Measurements from ENCODE around the gene CLTCL1. TPM values are rescaled to one million over a fixed set of nuclear protein-coding genes. Genes with fewer than 3 reads are reported as not detected.
"Not testable (repeated sequence)": the region's sequence is repeated elsewhere in the genome, so short reads cannot be mapped to it uniquely, and the experiment has no call there.

The CLTCL1 gene
- total RNA-seq, 4 donors from 2014 or later = 3.8 to 8.6 (median 5.6) TPM

DNA sequence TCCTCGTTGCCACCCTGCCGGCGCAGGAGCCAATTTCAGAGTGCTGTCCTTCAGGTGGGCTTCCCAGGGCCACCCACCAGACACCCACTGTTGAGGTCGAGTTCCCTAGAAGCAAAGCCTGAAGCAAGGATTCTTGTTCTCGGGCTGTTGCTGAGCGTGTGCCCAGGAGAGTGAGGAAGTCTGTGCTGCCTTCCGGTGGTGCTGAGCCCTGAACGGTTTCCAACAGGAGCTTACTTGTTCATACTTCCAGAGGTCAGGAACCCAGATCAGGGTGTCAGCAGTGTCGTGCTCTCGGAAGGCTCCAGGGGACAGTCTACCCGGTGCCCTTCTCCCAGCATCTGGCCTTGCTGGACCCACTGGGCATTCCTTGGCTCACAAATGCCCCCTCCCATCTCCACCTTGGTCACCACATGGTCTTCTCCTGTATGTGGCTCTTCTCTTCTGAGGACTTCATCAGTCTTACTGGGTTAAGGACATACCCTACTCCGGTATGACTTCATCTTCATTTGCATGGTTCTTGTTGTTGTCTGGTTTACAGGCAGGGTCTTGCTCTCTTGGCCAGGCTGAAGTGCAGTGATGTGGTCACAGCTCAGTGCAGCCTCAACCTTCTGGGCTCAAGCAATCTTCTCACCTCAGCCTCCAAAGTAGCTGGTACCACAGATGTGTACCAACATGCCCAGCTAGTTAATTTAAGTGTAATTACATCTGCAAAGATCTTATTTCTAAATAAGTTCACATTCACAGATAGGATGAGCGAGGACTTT, 124.2 kb downstream of the CLTCL1 start:
- Histone ChIP-seq H3K27me3 (peaks cover 72% of the 10 kb centered on the region), H3K4me1 (peaks cover 8 to 20% (median 18%) of the 10 kb centered on the region in 4 donors), H3K9me3 (no peaks in the 10 kb centered on the region), H3K36me3 (no peaks in the 10 kb centered on the region), H3K27ac (no peak overlapping the region), H3K4me3 (no peak overlapping the region)
- TF ChIP-seq POLR2A (IDR thresholded peaks at IDR 0.05) = no peak
- TF ChIP-seq, protein P1, sequence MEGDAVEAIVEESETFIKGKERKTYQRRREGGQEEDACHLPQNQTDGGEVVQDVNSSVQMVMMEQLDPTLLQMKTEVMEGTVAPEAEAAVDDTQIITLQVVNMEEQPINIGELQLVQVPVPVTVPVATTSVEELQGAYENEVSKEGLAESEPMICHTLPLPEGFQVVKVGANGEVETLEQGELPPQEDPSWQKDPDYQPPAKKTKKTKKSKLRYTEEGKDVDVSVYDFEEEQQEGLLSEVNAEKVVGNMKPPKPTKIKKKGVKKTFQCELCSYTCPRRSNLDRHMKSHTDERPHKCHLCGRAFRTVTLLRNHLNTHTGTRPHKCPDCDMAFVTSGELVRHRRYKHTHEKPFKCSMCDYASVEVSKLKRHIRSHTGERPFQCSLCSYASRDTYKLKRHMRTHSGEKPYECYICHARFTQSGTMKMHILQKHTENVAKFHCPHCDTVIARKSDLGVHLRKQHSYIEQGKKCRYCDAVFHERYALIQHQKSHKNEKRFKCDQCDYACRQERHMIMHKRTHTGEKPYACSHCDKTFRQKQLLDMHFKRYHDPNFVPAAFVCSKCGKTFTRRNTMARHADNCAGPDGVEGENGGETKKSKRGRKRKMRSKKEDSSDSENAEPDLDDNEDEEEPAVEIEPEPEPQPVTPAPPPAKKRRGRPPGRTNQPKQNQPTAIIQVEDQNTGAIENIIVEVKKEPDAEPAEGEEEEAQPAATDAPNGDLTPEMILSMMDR (IDR thresholded peaks at IDR 0.05) = no peak
- TF ChIP-seq EP300 (IDR thresholded peaks at IDR 0.05; ENCODE audit: low read depth) = no peak
- TF ChIP-seq POLR2AphosphoS5 (IDR thresholded peaks at IDR 0.05) = no peak
- intact Hi-C loops (cut with DNase I; ENCODE audit: low total_unique reads) (no loop called here), in situ Hi-C loops (cut with MboI; ENCODE audit: low pct_ligation_motif_present in 1 of 4, low pct_unique_long_range_greater_than_20kb in 1 of 4, low sequenced_read_pairs in 3 of 4) (no loop called here)
- no peak for DNase-seq
- 60 to 77% methylated on average over 1 to 13 of the region's 13 CpGs for WGBS, 2 donors (ENCODE audit: low coverage in 1 of 2)

DNA sequence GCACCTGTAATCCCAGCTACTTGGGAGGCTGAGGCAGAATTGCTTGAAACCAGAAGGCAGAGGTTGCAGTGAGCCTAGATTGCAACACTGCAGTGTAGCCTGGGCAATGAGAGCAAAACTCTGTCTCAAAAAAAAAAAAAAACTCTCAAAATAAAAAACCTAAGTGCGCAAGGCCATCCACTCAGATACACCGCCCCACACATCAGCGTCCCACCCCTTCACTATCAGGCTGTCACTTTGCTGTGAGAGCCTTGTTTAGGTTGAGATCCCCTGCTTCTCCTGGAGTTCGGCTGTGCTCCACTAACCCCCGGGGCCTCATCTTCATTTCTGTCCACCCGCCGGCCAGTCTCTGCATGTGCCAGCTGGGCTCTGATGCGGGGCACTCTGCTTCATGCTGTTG, 125.1 kb downstream of the CLTCL1 start:
- intact Hi-C loops (cut with DNase I; ENCODE audit: low total_unique reads) (no loop called here), in situ Hi-C loops (cut with MboI; ENCODE audit: low pct_ligation_motif_present in 1 of 4, low pct_unique_long_range_greater_than_20kb in 1 of 4, low sequenced_read_pairs in 3 of 4) (no loop called here)
- TF ChIP-seq EP300 (IDR thresholded peaks at IDR 0.05; ENCODE audit: low read depth) (no peak), POLR2AphosphoS5 (IDR thresholded peaks at IDR 0.05) (no peak), POLR2A (IDR thresholded peaks at IDR 0.05) (no peak)
- TF ChIP-seq, protein P1 (IDR thresholded peaks at IDR 0.05) = no peak
- DNase-seq = no peak
- Histone ChIP-seq H3K27ac (no peak overlapping the region), H3K9me3 (no peaks in the 10 kb centered on the region), H3K4me3 (no peak overlapping the region), H3K36me3 (no peaks in the 10 kb centered on the region), H3K4me1 (peaks cover 6 to 17% (median 14%) of the 10 kb centered on the region in 4 donors), H3K27me3 (peaks cover 72% of the 10 kb centered on the region)
- 79% methylated on average over 8 of the region's 8 CpGs; no CpG with 5 or more reads in 1 of the 2 donors for WGBS, 2 donors (ENCODE audit: low coverage in 1 of 2)

DNA sequence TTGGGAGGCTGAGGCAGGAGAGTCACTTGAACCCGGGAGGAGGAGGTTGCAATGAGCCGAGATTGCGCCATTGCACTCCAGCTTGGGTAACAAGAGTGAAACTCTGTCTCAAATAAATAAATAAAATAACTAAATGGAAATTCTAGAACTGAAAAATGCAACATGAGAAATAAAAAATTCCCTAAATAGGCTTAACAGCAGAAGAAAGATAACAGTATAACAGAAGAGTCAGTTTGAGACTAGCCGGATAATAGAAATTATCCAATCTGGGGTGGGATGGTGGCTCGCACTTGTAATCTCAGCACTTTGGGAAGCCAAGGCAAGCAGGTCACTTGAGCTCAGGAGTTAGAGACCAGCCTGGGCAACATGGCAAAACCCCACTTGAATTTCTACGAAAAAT, 127.1 kb downstream of the CLTCL1 start:
- 92% methylated on average over 6 of the region's 6 CpGs for WGBS, 2 donors (ENCODE audit: low coverage in 1 of 2)
- DNase-seq = no peak
- Histone ChIP-seq H3K36me3 (no peaks in the 10 kb centered on the region), H3K4me3 (no peak overlapping the region), H3K4me1 (peaks cover 3 to 5% (median 3%) of the 10 kb centered on the region in 4 donors), H3K9me3 (no peaks in the 10 kb centered on the region), H3K27me3 (peaks cover 61% of the 10 kb centered on the region), H3K27ac (no peak overlapping the region)
- TF ChIP-seq, protein P1 (IDR thresholded peaks at IDR 0.05) = no peak
- TF ChIP-seq POLR2AphosphoS5 (IDR thresholded peaks at IDR 0.05) = no peak
- TF ChIP-seq EP300 (IDR thresholded peaks at IDR 0.05; ENCODE audit: low read depth) = no peak
- TF ChIP-seq POLR2A (IDR thresholded peaks at IDR 0.05) = no peak
- intact Hi-C loops (cut with DNase I; ENCODE audit: low total_unique reads) (no loop called here), in situ Hi-C loops (cut with MboI; ENCODE audit: low pct_ligation_motif_present in 1 of 4, low pct_unique_long_range_greater_than_20kb in 1 of 4, low sequenced_read_pairs in 3 of 4) (no loop called here)

DNA sequence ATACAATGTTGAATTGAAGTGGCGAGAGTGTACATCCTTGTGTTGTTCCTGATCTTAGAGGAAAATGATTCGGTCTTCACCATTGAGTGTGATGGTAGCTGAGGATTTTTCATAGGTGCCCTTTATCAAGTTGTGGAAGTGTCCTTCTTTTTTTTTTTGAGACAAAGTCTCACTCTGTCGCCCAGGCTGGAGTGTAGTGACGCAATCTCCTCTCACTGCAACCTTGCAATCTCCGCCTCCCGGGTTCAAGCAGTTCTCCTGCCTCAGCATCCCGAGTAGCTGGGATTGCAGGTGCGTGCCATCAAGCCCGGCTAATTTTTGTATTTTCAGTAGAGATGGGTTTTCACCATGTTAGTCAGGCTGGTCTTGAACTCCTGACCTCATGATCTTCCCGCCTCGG, 132.9 kb downstream of the CLTCL1 start:
- H3K9me3 ChIP-seq; H3K4me1 ChIP-seq; in situ Hi-C loops (cut with MboI; ENCODE audit: low pct_ligation_motif_present in 1 of 4, low pct_unique_long_range_greater_than_20kb in 1 of 4, low sequenced_read_pairs in 3 of 4); H3K27ac ChIP-seq; DNase-seq; H3K36me3 ChIP-seq; H3K4me3 ChIP-seq; intact Hi-C loops (cut with DNase I; ENCODE audit: low total_unique reads): not testable (repeated sequence)
- H3K27me3 ChIP-seq = peaks cover 27% of the 10 kb centered on the region
- WGBS, 2 donors (ENCODE audit: low coverage in 1 of 2) = 80 to 85% methylated on average over 6 to 11 of the region's 11 CpGs

DNA sequence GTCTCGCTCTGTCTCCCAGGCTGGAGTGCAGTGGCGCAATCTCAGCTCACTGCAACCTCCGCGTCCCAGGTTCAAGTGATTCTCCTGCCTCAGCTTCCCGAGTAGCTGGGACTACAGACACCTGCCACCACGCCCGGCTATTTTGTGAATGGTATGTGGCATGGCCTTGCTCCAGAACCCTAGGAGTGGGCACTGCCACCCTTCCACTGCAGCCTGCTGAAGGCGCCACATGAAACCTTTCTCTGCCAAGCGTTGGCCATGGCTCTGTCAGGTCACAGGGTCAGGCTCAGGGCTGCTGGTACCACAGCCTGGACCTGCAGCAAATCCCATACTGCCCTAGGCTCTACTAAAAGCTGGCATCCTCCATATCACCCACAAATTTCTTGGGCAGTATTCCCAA, 135.4 kb downstream of the CLTCL1 start:
- H3K4me1 ChIP-seq; in situ Hi-C loops (cut with MboI; ENCODE audit: low pct_ligation_motif_present in 1 of 4, low pct_unique_long_range_greater_than_20kb in 1 of 4, low sequenced_read_pairs in 3 of 4); H3K9me3 ChIP-seq; H3K4me3 ChIP-seq; DNase-seq; intact Hi-C loops (cut with DNase I; ENCODE audit: low total_unique reads); H3K27ac ChIP-seq; H3K36me3 ChIP-seq: not testable (repeated sequence)
- peaks cover 48% of the 10 kb centered on the region for H3K27me3 ChIP-seq
- 65% methylated on average over 9 of the region's 9 CpGs; no CpG with 5 or more reads in 1 of the 2 donors for WGBS, 2 donors (ENCODE audit: low coverage in 1 of 2)
